K562 (cell line): ENCODE measurements around the gene PACSIN2. TPM values are rescaled to one million over a fixed set of nuclear protein-coding genes. Genes with fewer than 3 reads are reported as not detected.

Experiments used
- HDAC8 ChIP-seq: fragments of 450-650 bp; IDR thresholded peaks from 2 replicates; pipeline ENCODE4 v1.6.1; 2016; ENCODE audit warnings: mild to moderate bottlenecking, missing genetic modification characterization, moderate library complexity, missing compliant biosample characterization
- HDGF ChIP-seq: fragments of 450-650 bp; IDR thresholded peaks from 2 replicates; pipeline ENCODE4 v1.6.1; 2016
- MBD2 ChIP-seq: sonication (generic); IDR thresholded peaks from 2 replicates; pipeline ENCODE4 v1.6.1; 2016; ENCODE audit warnings: low read depth, borderline replicate concordance
- NR4A1 ChIP-seq, 2 experiments: fragments of 250-450 bp in 1 of 2; fragments of 450-650 bp in 1 of 2; sonication (Bioruptor Pico) in 1 of 2; IDR thresholded peaks; 2 replicates each; pipeline versions ENCODE4 v1.4.0 to v1.6.1; 2016 to 2020; ENCODE audit warnings: mild to moderate bottlenecking in 2 of 2, missing compliant biosample characterization in 1 of 2, missing genetic modification characterization in 1 of 2, moderate library complexity in 1 of 2
- POLR2H ChIP-seq: IDR thresholded peaks from 2 replicates; pipeline ENCODE4 v1.6.1; 2016; ENCODE audit warnings: missing genetic modification characterization, low read depth, mild to moderate bottlenecking, control low read depth, missing compliant biosample characterization, moderate library complexity
- RBM14 ChIP-seq: fragments of 200-400 bp; formaldehyde crosslinking; IDR thresholded peaks from 2 replicates; pipeline ENCODE4 v1.6.1; 2018; ENCODE audit warnings: low read depth, mild to moderate bottlenecking, low read length, moderate library complexity, borderline replicate concordance; ENCODE audit not compliant: insufficient read depth
- SMAD3 ChIP-seq: fragments of 450-650 bp; formaldehyde crosslinking; conservative IDR thresholded peaks from 2 replicates; pipeline ENCODE4 v1.4.0; 2020; ENCODE audit warnings: mild to moderate bottlenecking
- TAF7 ChIP-seq: fragments of 450-650 bp; IDR thresholded peaks from 2 replicates; pipeline ENCODE4 v1.6.1; 2016; ENCODE audit warnings: missing genetic modification characterization, missing compliant biosample characterization
- TFAM ChIP-seq: fragments of 250-450 bp; sonication (Bioruptor Pico); conservative IDR thresholded peaks from 2 replicates; pipeline ENCODE4 v1.5.0; 2021; ENCODE audit warnings: mild to moderate bottlenecking, moderate library complexity
- WHSC1 ChIP-seq: IDR thresholded peaks from one replicate; pipeline ENCODE4 v1.6.1; 2012; ENCODE audit warnings: low read length, control low read depth, inconsistent platforms
- ZBTB26 ChIP-seq: fragments of 450-650 bp; formaldehyde crosslinking; IDR thresholded peaks from 2 replicates; pipeline ENCODE4 v1.4.0; 2022; ENCODE audit warnings: missing genetic modification characterization
- ZNF140 ChIP-seq: fragments of 250-450 bp; sonication (Bioruptor Pico); IDR thresholded peaks from 2 replicates; pipeline ENCODE4 v1.8.0; 2021; ENCODE audit warnings: moderate library complexity, mild to moderate bottlenecking, inconsistent platforms
- ZNF263 ChIP-seq: sonication (generic); formaldehyde crosslinking; IDR thresholded peaks from 2 replicates; pipeline ENCODE4 v1.8.0; 2022; ENCODE audit warnings: mild to moderate bottlenecking, missing genetic modification reagents, borderline replicate concordance
- ZNF584 ChIP-seq: fragments of 200-800 bp; sonication (Bioruptor generic); IDR thresholded peaks from 2 replicates; pipeline ENCODE4 v1.6.1; 2016; ENCODE audit warnings: low read depth, mild to moderate bottlenecking, missing genetic modification characterization, missing compliant biosample characterization
- ZNF589 ChIP-seq: fragments of 200-800 bp; sonication (Bioruptor generic); IDR thresholded peaks from 2 replicates; pipeline ENCODE4 v1.6.1; 2016; ENCODE audit warnings: low read depth, missing genetic modification characterization, missing compliant biosample characterization
- ZNF644 ChIP-seq: fragments of 200-800 bp; sonication (Bioruptor generic); IDR thresholded peaks from 2 replicates; pipeline ENCODE4 v1.6.1; 2016; ENCODE audit warnings: low read depth, missing genetic modification characterization, missing compliant biosample characterization
- ZNF695 ChIP-seq: fragments of 450-650 bp; formaldehyde crosslinking; IDR thresholded peaks from 2 replicates; pipeline ENCODE4 v1.4.0; 2020; ENCODE audit warnings: mild to moderate bottlenecking, moderate library complexity
- polyA plus RNA-seq, 8 experiments: library from polyadenylated mRNA; depleted of rRNA in 4 of 8; stranded (reverse) in 5 of 8; unstranded in 3 of 8; fragments of >200 nt; fragmentation: Nextera tagmentation in 2 of 8; fragmentation: Illumina TruSeq in 1 of 8; extraction: Ambion mirVana in 2 of 8; extraction: Trizol in 1 of 8; gene quantifications; 2 replicates each; pipeline versions ENCODE4 v1.2.1 to v1.2.3, GENCODE V29; 2011 to 2014; ENCODE audit warnings: inconsistent platforms in 1 of 8, missing spikeins in 1 of 8
- total RNA-seq, 7 experiments: library from RNA; depleted of rRNA in 6 of 7; stranded (reverse); fragments of >200 nt in 6 of 7; fragmentation: Illumina TruSeq in 2 of 7; extraction: Trizol in 2 of 7; gene quantifications; 2 replicates each; pipeline versions ENCODE4 v1.2.1 to v1.2.3, GENCODE V29; 2011 to 2021; ENCODE audit warnings: low replicate concordance in 1 of 7
- TF ChIP-seq, protein P1 (sequence below): fragments of 200-400 bp; formaldehyde crosslinking; IDR thresholded peaks from 2 replicates; pipeline ENCODE4 v1.6.1; 2017; ENCODE audit warnings: mild to moderate bottlenecking, low read depth, low read length, moderate library complexity
- TF ChIP-seq, protein P2 (sequence below): fragments of 200-800 bp; sonication (Bioruptor generic); IDR thresholded peaks from 2 replicates; pipeline ENCODE4 v1.6.1; 2016; ENCODE audit warnings: missing genetic modification characterization, missing compliant biosample characterization

PACSIN2 gene
- total and polyA plus RNA-seq, 9 of the 15 experiments (the other 6 are each of a cell fraction or from before 2014, with no cell fraction given): 0.45 to 45.1 (median 23.9) TPM

- TF ChIP-seq, protein P1, sequence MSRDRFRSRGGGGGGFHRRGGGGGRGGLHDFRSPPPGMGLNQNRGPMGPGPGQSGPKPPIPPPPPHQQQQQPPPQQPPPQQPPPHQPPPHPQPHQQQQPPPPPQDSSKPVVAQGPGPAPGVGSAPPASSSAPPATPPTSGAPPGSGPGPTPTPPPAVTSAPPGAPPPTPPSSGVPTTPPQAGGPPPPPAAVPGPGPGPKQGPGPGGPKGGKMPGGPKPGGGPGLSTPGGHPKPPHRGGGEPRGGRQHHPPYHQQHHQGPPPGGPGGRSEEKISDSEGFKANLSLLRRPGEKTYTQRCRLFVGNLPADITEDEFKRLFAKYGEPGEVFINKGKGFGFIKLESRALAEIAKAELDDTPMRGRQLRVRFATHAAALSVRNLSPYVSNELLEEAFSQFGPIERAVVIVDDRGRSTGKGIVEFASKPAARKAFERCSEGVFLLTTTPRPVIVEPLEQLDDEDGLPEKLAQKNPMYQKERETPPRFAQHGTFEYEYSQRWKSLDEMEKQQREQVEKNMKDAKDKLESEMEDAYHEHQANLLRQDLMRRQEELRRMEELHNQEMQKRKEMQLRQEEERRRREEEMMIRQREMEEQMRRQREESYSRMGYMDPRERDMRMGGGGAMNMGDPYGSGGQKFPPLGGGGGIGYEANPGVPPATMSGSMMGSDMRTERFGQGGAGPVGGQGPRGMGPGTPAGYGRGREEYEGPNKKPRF: no peak
- no peak for TF ChIP-seq WHSC1
- peak; percentile 58 for TF ChIP-seq POLR2H (tag)
- TF ChIP-seq TFAM (CRISPR knock-in tag): no peak
- TF ChIP-seq, protein P2, sequence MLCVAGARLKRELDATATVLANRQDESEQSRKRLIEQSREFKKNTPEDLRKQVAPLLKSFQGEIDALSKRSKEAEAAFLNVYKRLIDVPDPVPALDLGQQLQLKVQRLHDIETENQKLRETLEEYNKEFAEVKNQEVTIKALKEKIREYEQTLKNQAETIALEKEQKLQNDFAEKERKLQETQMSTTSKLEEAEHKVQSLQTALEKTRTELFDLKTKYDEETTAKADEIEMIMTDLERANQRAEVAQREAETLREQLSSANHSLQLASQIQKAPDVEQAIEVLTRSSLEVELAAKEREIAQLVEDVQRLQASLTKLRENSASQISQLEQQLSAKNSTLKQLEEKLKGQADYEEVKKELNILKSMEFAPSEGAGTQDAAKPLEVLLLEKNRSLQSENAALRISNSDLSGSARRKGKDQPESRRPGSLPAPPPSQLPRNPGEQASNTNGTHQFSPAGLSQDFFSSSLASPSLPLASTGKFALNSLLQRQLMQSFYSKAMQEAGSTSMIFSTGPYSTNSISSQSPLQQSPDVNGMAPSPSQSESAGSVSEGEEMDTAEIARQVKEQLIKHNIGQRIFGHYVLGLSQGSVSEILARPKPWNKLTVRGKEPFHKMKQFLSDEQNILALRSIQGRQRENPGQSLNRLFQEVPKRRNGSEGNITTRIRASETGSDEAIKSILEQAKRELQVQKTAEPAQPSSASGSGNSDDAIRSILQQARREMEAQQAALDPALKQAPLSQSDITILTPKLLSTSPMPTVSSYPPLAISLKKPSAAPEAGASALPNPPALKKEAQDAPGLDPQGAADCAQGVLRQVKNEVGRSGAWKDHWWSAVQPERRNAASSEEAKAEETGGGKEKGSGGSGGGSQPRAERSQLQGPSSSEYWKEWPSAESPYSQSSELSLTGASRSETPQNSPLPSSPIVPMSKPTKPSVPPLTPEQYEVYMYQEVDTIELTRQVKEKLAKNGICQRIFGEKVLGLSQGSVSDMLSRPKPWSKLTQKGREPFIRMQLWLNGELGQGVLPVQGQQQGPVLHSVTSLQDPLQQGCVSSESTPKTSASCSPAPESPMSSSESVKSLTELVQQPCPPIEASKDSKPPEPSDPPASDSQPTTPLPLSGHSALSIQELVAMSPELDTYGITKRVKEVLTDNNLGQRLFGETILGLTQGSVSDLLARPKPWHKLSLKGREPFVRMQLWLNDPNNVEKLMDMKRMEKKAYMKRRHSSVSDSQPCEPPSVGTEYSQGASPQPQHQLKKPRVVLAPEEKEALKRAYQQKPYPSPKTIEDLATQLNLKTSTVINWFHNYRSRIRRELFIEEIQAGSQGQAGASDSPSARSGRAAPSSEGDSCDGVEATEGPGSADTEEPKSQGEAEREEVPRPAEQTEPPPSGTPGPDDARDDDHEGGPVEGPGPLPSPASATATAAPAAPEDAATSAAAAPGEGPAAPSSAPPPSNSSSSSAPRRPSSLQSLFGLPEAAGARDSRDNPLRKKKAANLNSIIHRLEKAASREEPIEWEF (CRISPR knock-in tag): no peak
- TF ChIP-seq NR4A1 (CRISPR knock-in tag; IDR thresholded peaks at IDR 0.05): no peak
- TF ChIP-seq NR4A1 (tag; IDR thresholded peaks at IDR 0.05): peak; percentile 75; the same call in 1 of the 2 replicates
- TF ChIP-seq ZNF644: no peak; the same call in 1 of the 2 replicates
- TF ChIP-seq HDGF: no peak
- no peak for TF ChIP-seq RBM14
- no peak for TF ChIP-seq ZNF140 (CRISPR knock-in tag)
- TF ChIP-seq SMAD3 (CRISPR knock-in tag): no peak
- TF ChIP-seq MBD2: no peak
- peak; percentile 67; the same call in 1 of the 2 replicates for TF ChIP-seq HDAC8 (tag)
- no peak for TF ChIP-seq TAF7
- peak; percentile 45; the same call in 1 of the 2 replicates for TF ChIP-seq ZNF263
- no peak for TF ChIP-seq ZNF695
- TF ChIP-seq ZNF589 (CRISPR knock-in tag): peak; percentile 73; the same call in 1 of the 2 replicates
- TF ChIP-seq ZNF584 (CRISPR knock-in tag): no peak
- TF ChIP-seq ZBTB26 (CRISPR knock-in tag): no peak
Observed at GRCh38 chr22:42856865-42857704, 157.9 kb downstream of the PACSIN2 start, which contains the start of gene ARFGAP3 (continued).
